ENCODE measurements around the gene ROBO4.

DNA sequence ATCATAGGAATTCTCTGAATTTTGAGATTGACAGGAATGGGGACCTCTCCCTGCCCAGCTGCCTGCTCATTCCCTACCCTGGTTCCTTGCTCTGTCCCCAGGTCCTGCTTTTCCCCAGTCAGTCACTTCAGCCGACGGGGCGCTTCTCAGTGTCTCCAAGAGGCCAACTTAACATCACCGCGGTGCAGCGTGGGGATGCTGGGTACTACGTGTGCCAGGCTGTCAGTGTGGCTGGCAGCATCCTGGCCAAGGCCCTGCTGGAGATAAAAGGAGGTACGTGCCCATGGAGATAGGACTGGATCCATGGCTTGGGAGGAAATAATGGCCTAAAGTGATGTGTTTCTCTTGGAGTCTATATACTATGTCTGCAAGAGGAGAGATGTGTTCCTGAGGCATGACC lies 25.4 kb downstream of the ROBO4 start:
- TF ChIP-seq, protein P1, sequence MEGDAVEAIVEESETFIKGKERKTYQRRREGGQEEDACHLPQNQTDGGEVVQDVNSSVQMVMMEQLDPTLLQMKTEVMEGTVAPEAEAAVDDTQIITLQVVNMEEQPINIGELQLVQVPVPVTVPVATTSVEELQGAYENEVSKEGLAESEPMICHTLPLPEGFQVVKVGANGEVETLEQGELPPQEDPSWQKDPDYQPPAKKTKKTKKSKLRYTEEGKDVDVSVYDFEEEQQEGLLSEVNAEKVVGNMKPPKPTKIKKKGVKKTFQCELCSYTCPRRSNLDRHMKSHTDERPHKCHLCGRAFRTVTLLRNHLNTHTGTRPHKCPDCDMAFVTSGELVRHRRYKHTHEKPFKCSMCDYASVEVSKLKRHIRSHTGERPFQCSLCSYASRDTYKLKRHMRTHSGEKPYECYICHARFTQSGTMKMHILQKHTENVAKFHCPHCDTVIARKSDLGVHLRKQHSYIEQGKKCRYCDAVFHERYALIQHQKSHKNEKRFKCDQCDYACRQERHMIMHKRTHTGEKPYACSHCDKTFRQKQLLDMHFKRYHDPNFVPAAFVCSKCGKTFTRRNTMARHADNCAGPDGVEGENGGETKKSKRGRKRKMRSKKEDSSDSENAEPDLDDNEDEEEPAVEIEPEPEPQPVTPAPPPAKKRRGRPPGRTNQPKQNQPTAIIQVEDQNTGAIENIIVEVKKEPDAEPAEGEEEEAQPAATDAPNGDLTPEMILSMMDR (IDR thresholded peaks at IDR 0.05; ENCODE audit: insufficient read depth, low read depth, low read length) = no peak
- TF ChIP-seq EZH2 (IDR thresholded peaks at IDR 0.05; ENCODE audit: insufficient read depth, low read length) = no peak
